GOT3 (cell line): ENCODE measurements around the gene LHPP.

ENCODE experiments used
- DNase-seq: peaks from one replicate; lab custom pipeline; 2025; ENCODE audit warnings: mixed read lengths; lab: John Stamatoyannopoulos, UW

The LHPP gene

GRCh38 chr10:124644771-124645415 is 183.3 kb downstream of the LHPP start:
- DNase-seq: no peak

GRCh38 chr10:124645467-124646095 is 184.0 kb downstream of the LHPP start:
- no peak for DNase-seq

- DNase-seq: no peak
Observed at GRCh38 chr10:124646483-124647352, 185.1 kb downstream of the LHPP start.

GRCh38 chr10:124647421-124648130 is 186.0 kb downstream of the LHPP start:
- DNase-seq: no peak

GRCh38 chr10:124648131-124648475 is 186.5 kb downstream of the LHPP start:
- DNase-seq: no peak

GRCh38 chr10:124648738-124649137 is 187.1 kb downstream of the LHPP start:
- no peak for DNase-seq

- no peak for DNase-seq
Observed at GRCh38 chr10:124649214-124649613, 187.6 kb downstream of the LHPP start.

- DNase-seq: no peak
Observed at GRCh38 chr10:124650263-124650662, 188.6 kb downstream of the LHPP start.

- DNase-seq: no peak
Observed at GRCh38 chr10:124650820-124651401, 189.3 kb downstream of the LHPP start.

GRCh38 chr10:124651402-124651891 is 189.8 kb downstream of the LHPP start:
- no peak for DNase-seq

GRCh38 chr10:124652200-124652599 is 190.6 kb downstream of the LHPP start:
- DNase-seq: no peak

- DNase-seq: no peak
Observed at GRCh38 chr10:124652701-124653100, 191.1 kb downstream of the LHPP start.

GRCh38 chr10:124653311-124653710 is 191.7 kb downstream of the LHPP start:
- DNase-seq: no peak

- DNase-seq: no peak
Observed at GRCh38 chr10:124653811-124654651, 192.4 kb downstream of the LHPP start.

GRCh38 chr10:124654686-124655085 is 193.1 kb downstream of the LHPP start:
- DNase-seq: no peak

- DNase-seq: no peak
Observed at GRCh38 chr10:124655191-124656112, 193.8 kb downstream of the LHPP start.

- no peak for DNase-seq
Observed at GRCh38 chr10:124656113-124656490, 194.5 kb downstream of the LHPP start.

GRCh38 chr10:124656541-124656940 is 194.9 kb downstream of the LHPP start:
- no peak for DNase-seq

- no peak for DNase-seq
Observed at GRCh38 chr10:124657806-124658205, 196.2 kb downstream of the LHPP start.
